Measurements from ENCODE around the gene ITGA11. TPM values are rescaled to one million over a fixed set of nuclear protein-coding genes. Genes with fewer than 3 reads are reported as not detected.

Gene ITGA11
- polyA plus RNA-seq, 3 donors, result 3.1 to 4.4 (median 3.4) TPM

GRCh38 chr15:68274201-68274848 lies 157.6 kb downstream of the ITGA11 start:
- peak in 1 of 11 donors; percentile 29 for DNase-seq (ENCODE audit: extremely low read depth in 1 of 11, low read depth in 9 of 11, low spot score in 4 of 11)

GRCh38 chr15:68272721-68273271 lies 159.2 kb downstream of the ITGA11 start:
- no peak for DNase-seq (ENCODE audit: extremely low read depth in 1 of 11, low read depth in 9 of 11, low spot score in 4 of 11)

- peak in 1 of 11 donors; percentile 11 for DNase-seq (ENCODE audit: extremely low read depth in 1 of 11, low read depth in 9 of 11, low spot score in 4 of 11)
These were observed 160.0 kb downstream of the ITGA11 start for GRCh38 chr15:68271854-68272471.

GRCh38 chr15:68268405-68268804 lies 163.6 kb downstream of the ITGA11 start:
- no peak for DNase-seq (ENCODE audit: extremely low read depth in 1 of 11, low read depth in 9 of 11, low spot score in 4 of 11)

GRCh38 chr15:68265674-68266073 lies 166.3 kb downstream of the ITGA11 start:
- DNase-seq (ENCODE audit: extremely low read depth in 1 of 11, low read depth in 9 of 11, low spot score in 4 of 11), result no peak

- no peak for DNase-seq (ENCODE audit: extremely low read depth in 1 of 11, low read depth in 9 of 11, low spot score in 4 of 11)
These were observed 166.9 kb downstream of the ITGA11 start for GRCh38 chr15:68265081-68265480.

- DNase-seq (ENCODE audit: extremely low read depth in 1 of 11, low read depth in 9 of 11, low spot score in 4 of 11), result no peak
These were observed 167.7 kb downstream of the ITGA11 start for GRCh38 chr15:68264282-68264681.

- no peak for DNase-seq (ENCODE audit: extremely low read depth in 1 of 11, low read depth in 9 of 11, low spot score in 4 of 11)
These were observed 169.2 kb downstream of the ITGA11 start for GRCh38 chr15:68262514-68263356.

- DNase-seq (ENCODE audit: extremely low read depth in 1 of 11, low read depth in 9 of 11, low spot score in 4 of 11), result no peak
These were observed 170.0 kb downstream of the ITGA11 start for GRCh38 chr15:68261980-68262379.

- no peak for DNase-seq (ENCODE audit: extremely low read depth in 1 of 11, low read depth in 9 of 11, low spot score in 4 of 11)
These were observed 170.7 kb downstream of the ITGA11 start for GRCh38 chr15:68261241-68261640.

- DNase-seq (ENCODE audit: extremely low read depth in 1 of 11, low read depth in 9 of 11, low spot score in 4 of 11), result no peak
These were observed 172.1 kb downstream of the ITGA11 start for GRCh38 chr15:68259883-68260282.

GRCh38 chr15:68258692-68259091 lies 173.3 kb downstream of the ITGA11 start:
- DNase-seq (ENCODE audit: extremely low read depth in 1 of 11, low read depth in 9 of 11, low spot score in 4 of 11), result no peak

GRCh38 chr15:68256675-68257450 lies 175.1 kb downstream of the ITGA11 start:
- peak in 10 of 11 donors; percentile 74 to 86 (median 82) for DNase-seq (ENCODE audit: extremely low read depth in 1 of 11, low read depth in 9 of 11, low spot score in 4 of 11)

- peak in 5 of 11 donors; percentile 48 to 82 (median 66) for DNase-seq (ENCODE audit: extremely low read depth in 1 of 11, low read depth in 9 of 11, low spot score in 4 of 11)
These were observed 178.9 kb downstream of the ITGA11 start for GRCh38 chr15:68252925-68253534.

- no peak for DNase-seq (ENCODE audit: extremely low read depth in 1 of 11, low read depth in 9 of 11, low spot score in 4 of 11)
These were observed 182.8 kb downstream of the ITGA11 start for GRCh38 chr15:68249058-68249713.
